ENCODE data around the gene DNAH12.

DNA sequence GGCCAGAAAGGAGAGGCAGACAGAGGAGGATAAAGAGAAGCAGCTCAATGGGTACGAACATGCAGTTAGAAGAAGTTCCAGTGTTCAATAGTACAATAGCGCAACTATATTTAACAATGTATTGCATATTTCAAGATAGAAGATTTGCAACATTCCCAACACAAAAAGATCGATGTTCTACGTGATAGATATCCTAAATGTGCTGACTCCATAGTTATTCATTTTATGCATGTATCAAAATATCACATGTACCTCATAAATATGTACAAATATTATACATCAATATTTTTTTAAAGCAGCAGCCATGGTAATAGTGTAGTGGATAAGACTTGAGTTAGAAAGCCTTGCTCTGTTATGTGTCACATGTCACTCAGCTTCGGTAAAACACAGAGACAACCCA, 141.5 kb downstream of the DNAH12 start:
- TF ChIP-seq, protein P1, sequence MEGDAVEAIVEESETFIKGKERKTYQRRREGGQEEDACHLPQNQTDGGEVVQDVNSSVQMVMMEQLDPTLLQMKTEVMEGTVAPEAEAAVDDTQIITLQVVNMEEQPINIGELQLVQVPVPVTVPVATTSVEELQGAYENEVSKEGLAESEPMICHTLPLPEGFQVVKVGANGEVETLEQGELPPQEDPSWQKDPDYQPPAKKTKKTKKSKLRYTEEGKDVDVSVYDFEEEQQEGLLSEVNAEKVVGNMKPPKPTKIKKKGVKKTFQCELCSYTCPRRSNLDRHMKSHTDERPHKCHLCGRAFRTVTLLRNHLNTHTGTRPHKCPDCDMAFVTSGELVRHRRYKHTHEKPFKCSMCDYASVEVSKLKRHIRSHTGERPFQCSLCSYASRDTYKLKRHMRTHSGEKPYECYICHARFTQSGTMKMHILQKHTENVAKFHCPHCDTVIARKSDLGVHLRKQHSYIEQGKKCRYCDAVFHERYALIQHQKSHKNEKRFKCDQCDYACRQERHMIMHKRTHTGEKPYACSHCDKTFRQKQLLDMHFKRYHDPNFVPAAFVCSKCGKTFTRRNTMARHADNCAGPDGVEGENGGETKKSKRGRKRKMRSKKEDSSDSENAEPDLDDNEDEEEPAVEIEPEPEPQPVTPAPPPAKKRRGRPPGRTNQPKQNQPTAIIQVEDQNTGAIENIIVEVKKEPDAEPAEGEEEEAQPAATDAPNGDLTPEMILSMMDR (conservative IDR thresholded peaks at IDR 0.05; ENCODE audit: low read depth, low read length), result no peak
- no peak for TF ChIP-seq EZH2phosphoT487 (IDR thresholded peaks at IDR 0.05; ENCODE audit: borderline replicate concordance, low read length)
